Smooth muscle cell of the brain vasculature (primary cell): ENCODE data around the gene ZDHHC7.
A peak's percentile ranks its signal among the peaks of the same experiment; 100 is the strongest.
"Not testable (repeated sequence)": the region's sequence is repeated elsewhere in the genome, so short reads cannot be mapped to it uniquely, and the experiment has no call there.

Experiments used
- DNase-seq: peaks from one replicate; pipeline ENCODE4 v3.0.0-alpha.2; 2012; ENCODE audit warnings: low read depth, low spot score

ZDHHC7 gene

GRCh38 chr16:85042606-85043005 is 31.3 kb upstream of the ZDHHC7 start:
- DNase-seq, result no peak

- no peak for DNase-seq
Observed at GRCh38 chr16:85042167-85042526, 30.8 kb upstream of the ZDHHC7 start.

- no peak for DNase-seq
Observed at GRCh38 chr16:85041219-85042166, 30.2 kb upstream of the ZDHHC7 start.

GRCh38 chr16:85040685-85041084 is 29.4 kb upstream of the ZDHHC7 start:
- no peak for DNase-seq

- no peak for DNase-seq
Observed at GRCh38 chr16:85037721-85038120, 26.4 kb upstream of the ZDHHC7 start.

- DNase-seq, result no peak
Observed at GRCh38 chr16:85037050-85037410, 25.7 kb upstream of the ZDHHC7 start.

- DNase-seq, result no peak
Observed at GRCh38 chr16:85036236-85037049, 25.1 kb upstream of the ZDHHC7 start.

- DNase-seq, result no peak
Observed at GRCh38 chr16:85034591-85035433, 23.5 kb upstream of the ZDHHC7 start.

- no peak for DNase-seq
Observed at GRCh38 chr16:85033171-85033570, 21.8 kb upstream of the ZDHHC7 start.

GRCh38 chr16:85032187-85032586 is 20.9 kb upstream of the ZDHHC7 start:
- not testable (repeated sequence) for DNase-seq

GRCh38 chr16:85031451-85031850 is 20.1 kb upstream of the ZDHHC7 start:
- DNase-seq, result no peak

GRCh38 chr16:85029981-85030401 is 18.7 kb upstream of the ZDHHC7 start:
- no peak for DNase-seq

- no peak for DNase-seq
Observed at GRCh38 chr16:85029408-85029784, 18.1 kb upstream of the ZDHHC7 start.

GRCh38 chr16:85028685-85029407 is 17.5 kb upstream of the ZDHHC7 start:
- DNase-seq, result no peak

GRCh38 chr16:85027958-85028684 is 16.8 kb upstream of the ZDHHC7 start:
- DNase-seq, result no peak

GRCh38 chr16:85027349-85027957 is 16.1 kb upstream of the ZDHHC7 start, which contains the start of gene KIAA0513:
TSS of gene KIAA0513 (plus strand) at chr16:85027795. CDS start at chr16:85067072, 39,277 bp downstream.
- DNase-seq, result peak; percentile 86

GRCh38 chr16:85026703-85027102 is 15.4 kb upstream of the ZDHHC7 start:
- no peak for DNase-seq

GRCh38 chr16:85025781-85026653 is 14.7 kb upstream of the ZDHHC7 start:
- DNase-seq, result no peak
